ENCODE measurements around the gene C5orf63.

C5orf63 gene

DNA sequence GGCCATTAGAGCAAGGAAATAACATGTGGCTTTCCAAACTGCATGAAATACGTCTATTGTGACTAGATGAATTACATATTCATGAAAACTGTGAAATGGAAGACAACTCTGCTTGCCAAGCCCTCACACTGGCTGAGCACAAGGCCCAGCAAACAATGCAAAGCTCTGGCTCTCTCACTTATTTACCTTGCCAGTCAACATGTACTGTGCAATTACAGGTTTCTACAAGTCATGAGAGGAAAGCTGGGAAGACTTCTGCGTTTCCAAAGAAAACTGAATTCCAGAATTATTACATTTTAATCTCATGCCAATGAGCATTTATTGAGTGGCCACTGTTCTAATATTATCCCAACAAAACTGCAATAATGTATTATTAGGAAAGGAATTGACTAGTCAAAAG lies 12.1 kb upstream of the C5orf63 start:
- no peaks in the 10 kb centered on the region for H3K36me3 ChIP-seq (ENCODE audit: insufficient read depth, low read length)
- H3K27me3 ChIP-seq (ENCODE audit: insufficient read depth, low read length, poor library complexity), result peaks cover 2% of the 10 kb centered on the region
- no peak overlapping the region for H3K4me3 ChIP-seq (ENCODE audit: low read depth in 1 of 2, low read length in 2 of 2)
- H3K79me2 ChIP-seq (ENCODE audit: insufficient read depth, low read length), result no peaks in the 10 kb centered on the region
- TF ChIP-seq, protein P1, sequence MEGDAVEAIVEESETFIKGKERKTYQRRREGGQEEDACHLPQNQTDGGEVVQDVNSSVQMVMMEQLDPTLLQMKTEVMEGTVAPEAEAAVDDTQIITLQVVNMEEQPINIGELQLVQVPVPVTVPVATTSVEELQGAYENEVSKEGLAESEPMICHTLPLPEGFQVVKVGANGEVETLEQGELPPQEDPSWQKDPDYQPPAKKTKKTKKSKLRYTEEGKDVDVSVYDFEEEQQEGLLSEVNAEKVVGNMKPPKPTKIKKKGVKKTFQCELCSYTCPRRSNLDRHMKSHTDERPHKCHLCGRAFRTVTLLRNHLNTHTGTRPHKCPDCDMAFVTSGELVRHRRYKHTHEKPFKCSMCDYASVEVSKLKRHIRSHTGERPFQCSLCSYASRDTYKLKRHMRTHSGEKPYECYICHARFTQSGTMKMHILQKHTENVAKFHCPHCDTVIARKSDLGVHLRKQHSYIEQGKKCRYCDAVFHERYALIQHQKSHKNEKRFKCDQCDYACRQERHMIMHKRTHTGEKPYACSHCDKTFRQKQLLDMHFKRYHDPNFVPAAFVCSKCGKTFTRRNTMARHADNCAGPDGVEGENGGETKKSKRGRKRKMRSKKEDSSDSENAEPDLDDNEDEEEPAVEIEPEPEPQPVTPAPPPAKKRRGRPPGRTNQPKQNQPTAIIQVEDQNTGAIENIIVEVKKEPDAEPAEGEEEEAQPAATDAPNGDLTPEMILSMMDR (IDR thresholded peaks at IDR 0.05; ENCODE audit: borderline replicate concordance, extremely low read depth, low read length, poor library complexity, severe bottlenecking), result no peak
- no peak for TF ChIP-seq EZH2 (IDR thresholded peaks at IDR 0.05; ENCODE audit: borderline replicate concordance, low read depth, low read length, severe bottlenecking)
- H2AFZ ChIP-seq (ENCODE audit: low read depth, low read length), result no peak overlapping the region
- H3K4me1 ChIP-seq (ENCODE audit: insufficient read depth, low read length), result no peaks in the 10 kb centered on the region
- no peaks in the 10 kb centered on the region for H3K9me3 ChIP-seq (ENCODE audit: insufficient read depth, low read length, severe bottlenecking)
- no peak overlapping the region for H3K27ac ChIP-seq (ENCODE audit: low read length)
- H3K9ac ChIP-seq (ENCODE audit: low read depth, low read length), result no peak overlapping the region
- ATAC-seq (ENCODE audit: insufficient read depth, low read depth) (no peak), DNase-seq (no peak)
- H4K20me1 ChIP-seq (ENCODE audit: insufficient read depth, low read length), result no peaks in the 10 kb centered on the region
- no peak overlapping the region for H3K4me2 ChIP-seq (ENCODE audit: insufficient read depth, low read length)

DNA sequence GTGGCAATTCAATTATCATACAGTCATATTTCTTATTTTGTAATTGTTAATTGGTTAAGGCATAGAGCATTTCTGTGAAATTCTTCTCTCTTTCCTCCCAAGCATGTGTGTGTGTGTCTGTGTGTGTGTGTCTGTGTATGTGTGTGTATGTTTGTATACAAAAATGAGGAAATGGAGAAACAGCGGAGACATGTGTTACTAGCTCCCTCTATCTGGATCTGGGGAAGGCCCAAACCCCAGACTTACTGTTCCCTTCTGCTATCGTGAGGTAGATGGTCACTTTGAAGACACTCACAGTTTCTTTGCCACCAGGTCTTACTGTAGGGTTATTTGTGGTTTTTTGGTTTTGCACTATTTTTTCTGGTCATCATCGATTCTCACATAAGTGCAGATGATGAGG lies 11.4 kb upstream of the C5orf63 start:
- no peak for DNase-seq
- Histone ChIP-seq H3K79me2 (ENCODE audit: insufficient read depth, low read length) (no peaks in the 10 kb centered on the region), H4K20me1 (ENCODE audit: insufficient read depth, low read length) (no peaks in the 10 kb centered on the region), H3K4me1 (ENCODE audit: insufficient read depth, low read length) (no peaks in the 10 kb centered on the region), H3K27me3 (ENCODE audit: insufficient read depth, low read length, poor library complexity) (peaks cover 2% of the 10 kb centered on the region), H3K9me3 (ENCODE audit: insufficient read depth, low read length, severe bottlenecking) (no peaks in the 10 kb centered on the region), H3K27ac (ENCODE audit: low read length) (no peak overlapping the region), H2AFZ (ENCODE audit: low read depth, low read length) (no peak overlapping the region), H3K4me3 (ENCODE audit: low read depth in 1 of 2, low read length in 2 of 2) (no peak overlapping the region), H3K4me2 (ENCODE audit: insufficient read depth, low read length) (no peak overlapping the region), H3K9ac (ENCODE audit: low read depth, low read length) (no peak overlapping the region), H3K36me3 (ENCODE audit: insufficient read depth, low read length) (no peaks in the 10 kb centered on the region)
- no peak for ATAC-seq (ENCODE audit: insufficient read depth, low read depth)
- TF ChIP-seq, protein P1 (IDR thresholded peaks at IDR 0.05; ENCODE audit: borderline replicate concordance, extremely low read depth, low read length, poor library complexity, severe bottlenecking), result no peak
- no peak for TF ChIP-seq EZH2 (IDR thresholded peaks at IDR 0.05; ENCODE audit: borderline replicate concordance, low read depth, low read length, severe bottlenecking)

DNA sequence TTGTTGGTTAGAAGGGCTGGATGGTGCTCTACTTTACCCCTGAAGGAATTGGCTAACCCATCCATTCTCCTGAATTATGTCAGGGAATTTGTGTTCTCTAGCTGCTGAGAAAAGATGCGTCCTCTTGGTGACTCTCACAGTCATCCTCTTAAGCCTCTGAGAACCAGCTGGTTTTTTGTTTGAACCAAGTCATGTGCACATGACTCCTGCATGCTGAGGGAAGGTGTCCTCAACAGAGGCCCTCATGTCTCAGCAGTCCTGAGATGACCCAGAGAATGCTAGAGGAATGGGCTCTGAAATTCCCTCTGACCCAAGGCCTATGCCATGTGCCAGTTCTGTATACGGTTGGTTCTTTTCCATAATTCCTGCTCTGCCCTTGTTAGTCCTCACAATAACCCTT lies 10.4 kb upstream of the C5orf63 start:
- H3K4me1 ChIP-seq (ENCODE audit: insufficient read depth, low read length), result no peaks in the 10 kb centered on the region
- TF ChIP-seq, protein P1 (IDR thresholded peaks at IDR 0.05; ENCODE audit: borderline replicate concordance, extremely low read depth, low read length, poor library complexity, severe bottlenecking), result no peak
- no peak for TF ChIP-seq EZH2 (IDR thresholded peaks at IDR 0.05; ENCODE audit: borderline replicate concordance, low read depth, low read length, severe bottlenecking)
- peaks cover 2% of the 10 kb centered on the region for H3K27me3 ChIP-seq (ENCODE audit: insufficient read depth, low read length, poor library complexity)
- H3K27ac ChIP-seq (ENCODE audit: low read length), result no peak overlapping the region
- no peaks in the 10 kb centered on the region for H3K36me3 ChIP-seq (ENCODE audit: insufficient read depth, low read length)
- H3K79me2 ChIP-seq (ENCODE audit: insufficient read depth, low read length), result no peaks in the 10 kb centered on the region
- H3K4me3 ChIP-seq (ENCODE audit: low read depth in 1 of 2, low read length in 2 of 2), result no peak overlapping the region
- ATAC-seq (ENCODE audit: insufficient read depth, low read depth), result no peak
- H2AFZ ChIP-seq (ENCODE audit: low read depth, low read length), result no peak overlapping the region
- no peak overlapping the region for H3K9ac ChIP-seq (ENCODE audit: low read depth, low read length)
- no peak for DNase-seq
- H3K4me2 ChIP-seq (ENCODE audit: insufficient read depth, low read length), result no peak overlapping the region
- H4K20me1 ChIP-seq (ENCODE audit: insufficient read depth, low read length), result no peaks in the 10 kb centered on the region
- H3K9me3 ChIP-seq (ENCODE audit: insufficient read depth, low read length, severe bottlenecking), result no peaks in the 10 kb centered on the region

DNA sequence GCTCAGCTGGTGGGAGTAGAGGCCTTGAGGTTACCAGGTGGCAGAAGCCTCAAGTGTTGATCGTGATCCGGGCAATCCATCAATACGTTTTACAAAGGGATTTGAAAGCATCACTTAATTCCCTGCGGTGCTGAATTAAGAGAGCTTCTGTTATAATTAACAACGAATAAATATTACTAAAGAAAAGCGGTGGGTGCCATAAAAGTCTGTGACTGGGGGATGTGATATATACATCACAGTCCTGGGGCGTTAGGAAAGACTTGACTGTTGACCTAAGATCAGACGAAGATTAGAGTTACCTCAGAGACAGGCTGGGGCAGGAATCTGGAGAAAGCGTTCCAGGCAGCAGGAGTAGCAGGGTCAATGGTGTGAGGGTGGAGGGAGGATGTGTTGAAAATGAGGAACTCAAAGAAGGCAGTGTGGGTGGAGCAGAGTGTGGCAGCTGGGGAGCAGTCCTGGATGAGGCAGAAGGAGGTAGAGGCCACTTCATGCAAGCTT lies 6.7 kb upstream of the C5orf63 start:
- H4K20me1 ChIP-seq (ENCODE audit: insufficient read depth, low read length), result no peaks in the 10 kb centered on the region
- no peak overlapping the region for H2AFZ ChIP-seq (ENCODE audit: low read depth, low read length)
- TF ChIP-seq EZH2 (IDR thresholded peaks at IDR 0.05; ENCODE audit: borderline replicate concordance, low read depth, low read length, severe bottlenecking), result no peak
- TF ChIP-seq, protein P1 (IDR thresholded peaks at IDR 0.05; ENCODE audit: borderline replicate concordance, extremely low read depth, low read length, poor library complexity, severe bottlenecking), result no peak
- no peak overlapping the region for H3K4me2 ChIP-seq (ENCODE audit: insufficient read depth, low read length)
- H3K27ac ChIP-seq (ENCODE audit: low read length), result no peak overlapping the region
- DNase-seq (no peak), ATAC-seq (ENCODE audit: insufficient read depth, low read depth) (no peak)
- no peak overlapping the region for H3K9ac ChIP-seq (ENCODE audit: low read depth, low read length)
- H3K4me3 ChIP-seq (ENCODE audit: low read depth in 1 of 2, low read length in 2 of 2), result no peak overlapping the region
- H3K4me1 ChIP-seq (ENCODE audit: insufficient read depth, low read length), result no peaks in the 10 kb centered on the region
- H3K79me2 ChIP-seq (ENCODE audit: insufficient read depth, low read length), result no peaks in the 10 kb centered on the region
- H3K27me3 ChIP-seq (ENCODE audit: insufficient read depth, low read length, poor library complexity), result peaks cover 2% of the 10 kb centered on the region
- no peaks in the 10 kb centered on the region for H3K9me3 ChIP-seq (ENCODE audit: insufficient read depth, low read length, severe bottlenecking)
- no peaks in the 10 kb centered on the region for H3K36me3 ChIP-seq (ENCODE audit: insufficient read depth, low read length)
